ENCODE results near the gene PTDSS2.
"Not testable (repeated sequence)": the region's sequence is repeated elsewhere in the genome, so short reads cannot be mapped to it uniquely, and the experiment has no call there.

The PTDSS2 gene

DNA sequence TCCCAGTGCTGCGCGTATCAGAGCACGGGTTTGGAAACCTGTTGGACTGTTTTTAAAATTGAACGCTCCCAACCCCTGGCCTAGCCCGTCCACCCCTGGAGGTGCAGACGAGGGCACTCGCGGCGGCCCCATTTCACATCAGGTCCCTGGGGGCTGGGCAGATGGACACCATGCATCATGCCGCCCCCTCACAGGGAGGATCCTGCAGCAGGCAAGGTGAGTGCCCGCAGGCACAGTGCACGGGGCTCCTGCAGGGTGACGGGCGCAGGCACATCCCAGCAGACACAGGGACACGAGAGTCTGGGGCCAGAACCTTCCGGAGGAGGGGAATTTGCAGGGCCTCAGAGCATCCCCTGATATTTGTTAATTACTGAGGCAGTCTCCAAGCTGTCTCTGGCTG is 15.6 kb upstream of the PTDSS2 start:
- no peak for DNase-seq (ENCODE audit: low spot score)
- no peak overlapping the region for H3K4me3 ChIP-seq
- TF ChIP-seq, protein P1, sequence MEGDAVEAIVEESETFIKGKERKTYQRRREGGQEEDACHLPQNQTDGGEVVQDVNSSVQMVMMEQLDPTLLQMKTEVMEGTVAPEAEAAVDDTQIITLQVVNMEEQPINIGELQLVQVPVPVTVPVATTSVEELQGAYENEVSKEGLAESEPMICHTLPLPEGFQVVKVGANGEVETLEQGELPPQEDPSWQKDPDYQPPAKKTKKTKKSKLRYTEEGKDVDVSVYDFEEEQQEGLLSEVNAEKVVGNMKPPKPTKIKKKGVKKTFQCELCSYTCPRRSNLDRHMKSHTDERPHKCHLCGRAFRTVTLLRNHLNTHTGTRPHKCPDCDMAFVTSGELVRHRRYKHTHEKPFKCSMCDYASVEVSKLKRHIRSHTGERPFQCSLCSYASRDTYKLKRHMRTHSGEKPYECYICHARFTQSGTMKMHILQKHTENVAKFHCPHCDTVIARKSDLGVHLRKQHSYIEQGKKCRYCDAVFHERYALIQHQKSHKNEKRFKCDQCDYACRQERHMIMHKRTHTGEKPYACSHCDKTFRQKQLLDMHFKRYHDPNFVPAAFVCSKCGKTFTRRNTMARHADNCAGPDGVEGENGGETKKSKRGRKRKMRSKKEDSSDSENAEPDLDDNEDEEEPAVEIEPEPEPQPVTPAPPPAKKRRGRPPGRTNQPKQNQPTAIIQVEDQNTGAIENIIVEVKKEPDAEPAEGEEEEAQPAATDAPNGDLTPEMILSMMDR (IDR thresholded peaks at IDR 0.05), result no peak
- no peak overlapping the region for H3K27ac ChIP-seq

- DNase-seq (ENCODE audit: low spot score); H3K27ac ChIP-seq; H3K4me3 ChIP-seq: not testable (repeated sequence)
Measured at GRCh38 chr11:434999-435740, 14.9 kb upstream of the PTDSS2 start.

GRCh38 chr11:437228-437870 is 12.7 kb upstream of the PTDSS2 start:
- DNase-seq (ENCODE audit: low spot score), result no peak
- TF ChIP-seq, protein P1 (IDR thresholded peaks at IDR 0.05), result no peak

DNA sequence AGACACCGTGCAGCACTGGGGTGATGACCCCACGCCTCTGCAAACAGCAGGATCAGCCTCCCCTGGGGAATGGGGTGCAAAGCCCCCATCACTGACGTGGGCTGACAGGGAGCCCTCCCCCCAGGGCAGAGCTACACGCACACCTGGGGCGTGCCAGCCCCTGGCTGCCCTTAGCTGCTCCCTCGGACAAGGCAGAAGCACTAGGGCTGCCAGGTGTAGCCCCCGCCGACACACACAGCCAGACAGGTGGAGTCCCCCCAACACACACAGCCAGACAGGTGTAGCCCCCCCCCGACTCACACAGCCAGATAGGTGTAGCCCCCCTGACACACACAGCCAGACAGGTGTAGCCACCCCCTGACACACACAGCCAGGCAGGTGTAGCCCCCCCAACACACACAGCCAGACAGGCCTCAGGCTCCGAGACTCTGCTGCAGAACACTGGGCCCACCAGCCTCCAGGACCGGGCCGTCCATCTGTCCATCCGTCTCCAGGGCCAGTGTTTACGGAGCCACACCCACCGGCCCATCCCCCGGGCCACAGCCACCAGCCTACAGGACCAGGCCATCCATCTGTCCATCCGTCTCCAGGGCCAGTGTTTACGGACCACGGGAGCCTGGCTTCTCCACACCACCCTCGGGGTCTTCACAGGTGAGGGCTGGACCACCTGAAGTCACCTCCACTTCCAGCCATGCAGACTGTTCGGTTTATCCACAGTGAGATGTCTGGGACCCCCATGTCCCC is 11.8 kb upstream of the PTDSS2 start:
- Histone ChIP-seq H3K27ac (no peak overlapping the region), H3K4me3 (no peak overlapping the region)
- DNase-seq (ENCODE audit: low spot score), result no peak
- TF ChIP-seq, protein P1 (IDR thresholded peaks at IDR 0.05), result no peak

More at GRCh38 chr11:437228-437870, 12.7 kb upstream of the PTDSS2 start:
- H3K27ac ChIP-seq, result no peak overlapping the region
- H3K4me3 ChIP-seq, result no peak overlapping the region

DNA sequence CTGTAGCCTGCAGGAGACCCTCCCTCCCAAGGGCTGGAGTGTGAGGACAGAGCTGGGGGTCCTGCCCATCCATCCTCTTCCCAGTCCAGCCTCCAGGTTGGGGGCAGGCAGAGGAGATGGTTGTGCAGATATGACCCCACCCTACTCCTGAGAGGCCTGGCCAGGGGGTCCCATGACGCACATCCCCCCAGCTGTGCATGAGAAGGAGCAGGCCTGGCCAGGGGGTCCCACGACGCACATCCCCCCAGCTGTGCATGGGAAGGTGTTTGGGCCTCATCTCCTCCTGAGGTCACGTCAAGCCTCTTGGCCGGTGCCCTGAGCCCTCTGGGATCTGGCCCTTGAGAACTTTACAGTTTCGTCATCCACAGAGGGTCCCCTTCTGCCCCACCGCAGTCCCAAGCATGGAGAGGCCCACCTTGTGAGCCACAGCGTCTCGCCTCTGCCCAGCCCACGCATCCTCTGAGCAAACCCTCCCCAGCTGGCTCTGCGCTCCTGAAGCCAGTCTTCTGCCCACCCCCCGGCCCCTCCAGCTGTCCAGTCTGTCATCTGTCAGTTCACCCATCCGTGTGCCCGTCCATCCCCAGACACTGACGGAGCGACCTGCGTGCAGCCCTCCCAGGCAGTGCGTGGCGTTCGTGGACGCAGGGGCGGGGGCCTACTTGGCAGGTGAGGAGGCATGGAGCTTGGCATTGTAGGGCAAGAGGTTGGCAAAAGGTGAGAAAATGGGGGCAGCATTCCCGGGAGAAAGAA is 10.6 kb upstream of the PTDSS2 start:
- no peak overlapping the region for H3K27ac ChIP-seq
- TF ChIP-seq, protein P1 (IDR thresholded peaks at IDR 0.05), result no peak
- no peak for DNase-seq (ENCODE audit: low spot score)
- no peak overlapping the region for H3K4me3 ChIP-seq

DNA sequence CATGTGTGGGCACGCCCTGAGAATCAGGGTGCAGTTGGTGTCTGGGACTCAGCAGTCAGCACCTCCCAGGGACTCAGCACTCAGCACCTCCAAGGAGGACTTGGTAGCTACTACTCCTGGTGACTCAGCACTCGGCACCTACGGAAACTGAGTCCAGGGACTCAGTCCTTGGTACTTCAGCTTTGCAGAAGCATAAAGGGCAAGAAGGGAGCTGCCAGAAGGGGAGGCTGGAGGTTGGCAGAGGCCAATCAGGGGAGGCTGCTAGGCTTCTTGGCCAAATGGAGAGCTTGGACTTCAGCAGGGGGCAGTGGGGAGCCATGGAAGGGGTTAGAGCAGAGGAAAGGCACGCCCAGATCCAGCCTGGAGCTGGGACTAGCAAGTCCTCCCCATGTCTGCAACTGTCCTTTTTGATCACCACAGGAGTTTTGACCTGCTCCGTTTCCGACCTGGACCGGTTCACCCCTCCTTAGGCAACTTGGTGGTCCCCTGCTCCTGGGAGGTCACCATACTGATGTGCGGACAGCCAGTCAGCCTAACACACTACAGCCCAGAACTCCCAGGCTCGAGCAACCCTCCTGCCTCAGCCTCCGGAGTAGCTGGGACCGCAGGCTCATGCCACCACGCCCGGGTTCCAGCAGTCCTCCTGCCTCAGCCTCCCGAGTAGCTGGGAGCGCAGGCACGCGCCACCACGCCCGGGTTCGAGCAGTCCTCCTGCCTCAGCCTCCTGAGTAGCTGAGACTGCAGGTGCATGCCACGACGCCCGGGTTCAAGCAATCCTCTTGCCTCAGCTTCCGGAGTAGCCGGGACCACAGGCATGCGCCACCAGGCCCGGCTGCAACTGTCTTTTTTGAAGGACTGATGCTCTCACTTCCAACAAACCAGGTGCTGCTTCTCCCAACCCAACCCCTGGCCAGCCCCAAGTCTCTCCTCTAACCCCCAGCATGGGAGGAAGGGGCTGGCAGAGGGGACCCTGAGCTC is 9.7 kb upstream of the PTDSS2 start:
- TF ChIP-seq, protein P1 (IDR thresholded peaks at IDR 0.05), result no peak
- DNase-seq (ENCODE audit: low spot score), result no peak
- Histone ChIP-seq H3K27ac (no peak overlapping the region), H3K4me3 (no peak overlapping the region)

Measured in coronary artery (tissue), 2 donors.